ENCODE data around the gene FLNA. TPM values are rescaled to one million over a fixed set of nuclear protein-coding genes. Genes with fewer than 3 reads are reported as not detected.

The FLNA gene
- total RNA-seq, 4 donors from 2014 or later = 462 to 1,045 (median 723) TPM

DNA sequence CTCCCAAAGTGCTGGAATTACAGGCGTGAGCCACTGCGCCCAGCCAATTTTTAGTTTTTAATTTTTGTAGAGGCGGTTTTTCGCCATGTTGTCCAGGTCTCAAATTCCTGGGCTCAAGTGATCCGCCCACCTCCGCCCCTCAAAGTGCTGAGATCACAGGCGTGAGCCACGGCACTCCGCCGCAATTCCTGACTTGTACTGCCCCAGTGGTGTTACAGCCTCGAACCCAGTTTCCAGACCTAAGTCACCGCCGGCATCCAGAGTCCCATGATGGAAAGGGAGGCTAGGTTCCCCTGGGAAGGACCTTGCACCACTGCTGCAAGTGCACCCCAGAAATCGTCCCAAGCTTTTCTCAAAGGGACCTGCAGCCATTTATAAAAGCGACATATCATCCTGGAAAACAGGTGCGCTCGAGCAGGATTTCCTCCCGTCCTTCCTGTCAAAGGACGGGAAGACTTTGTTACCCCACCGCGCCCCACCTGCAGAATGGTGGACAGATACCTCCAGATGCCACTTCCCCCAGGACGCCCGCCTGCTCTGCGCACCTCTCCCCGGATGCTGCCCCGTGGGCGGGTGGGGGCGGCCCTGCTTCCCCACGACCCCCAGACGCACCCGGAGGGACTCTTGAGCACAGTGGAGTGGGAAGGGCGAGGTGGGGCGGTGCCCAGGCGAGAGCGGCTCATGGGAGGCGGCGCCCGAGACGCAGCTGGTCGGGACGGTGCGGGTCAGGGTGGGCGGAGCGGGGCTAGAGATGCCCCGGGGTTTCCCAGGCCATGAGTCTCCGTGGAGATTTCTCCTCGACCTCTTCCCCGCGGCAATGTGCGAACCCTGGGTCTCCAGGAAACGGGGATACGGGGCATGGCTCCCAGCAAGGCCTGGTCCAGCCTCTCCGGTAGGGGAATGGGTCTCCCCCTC lies 22.8 kb upstream of the FLNA start:
- TF ChIP-seq, protein P1, sequence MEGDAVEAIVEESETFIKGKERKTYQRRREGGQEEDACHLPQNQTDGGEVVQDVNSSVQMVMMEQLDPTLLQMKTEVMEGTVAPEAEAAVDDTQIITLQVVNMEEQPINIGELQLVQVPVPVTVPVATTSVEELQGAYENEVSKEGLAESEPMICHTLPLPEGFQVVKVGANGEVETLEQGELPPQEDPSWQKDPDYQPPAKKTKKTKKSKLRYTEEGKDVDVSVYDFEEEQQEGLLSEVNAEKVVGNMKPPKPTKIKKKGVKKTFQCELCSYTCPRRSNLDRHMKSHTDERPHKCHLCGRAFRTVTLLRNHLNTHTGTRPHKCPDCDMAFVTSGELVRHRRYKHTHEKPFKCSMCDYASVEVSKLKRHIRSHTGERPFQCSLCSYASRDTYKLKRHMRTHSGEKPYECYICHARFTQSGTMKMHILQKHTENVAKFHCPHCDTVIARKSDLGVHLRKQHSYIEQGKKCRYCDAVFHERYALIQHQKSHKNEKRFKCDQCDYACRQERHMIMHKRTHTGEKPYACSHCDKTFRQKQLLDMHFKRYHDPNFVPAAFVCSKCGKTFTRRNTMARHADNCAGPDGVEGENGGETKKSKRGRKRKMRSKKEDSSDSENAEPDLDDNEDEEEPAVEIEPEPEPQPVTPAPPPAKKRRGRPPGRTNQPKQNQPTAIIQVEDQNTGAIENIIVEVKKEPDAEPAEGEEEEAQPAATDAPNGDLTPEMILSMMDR (IDR thresholded peaks at IDR 0.05; ENCODE audit: low read depth) = no peak

DNA sequence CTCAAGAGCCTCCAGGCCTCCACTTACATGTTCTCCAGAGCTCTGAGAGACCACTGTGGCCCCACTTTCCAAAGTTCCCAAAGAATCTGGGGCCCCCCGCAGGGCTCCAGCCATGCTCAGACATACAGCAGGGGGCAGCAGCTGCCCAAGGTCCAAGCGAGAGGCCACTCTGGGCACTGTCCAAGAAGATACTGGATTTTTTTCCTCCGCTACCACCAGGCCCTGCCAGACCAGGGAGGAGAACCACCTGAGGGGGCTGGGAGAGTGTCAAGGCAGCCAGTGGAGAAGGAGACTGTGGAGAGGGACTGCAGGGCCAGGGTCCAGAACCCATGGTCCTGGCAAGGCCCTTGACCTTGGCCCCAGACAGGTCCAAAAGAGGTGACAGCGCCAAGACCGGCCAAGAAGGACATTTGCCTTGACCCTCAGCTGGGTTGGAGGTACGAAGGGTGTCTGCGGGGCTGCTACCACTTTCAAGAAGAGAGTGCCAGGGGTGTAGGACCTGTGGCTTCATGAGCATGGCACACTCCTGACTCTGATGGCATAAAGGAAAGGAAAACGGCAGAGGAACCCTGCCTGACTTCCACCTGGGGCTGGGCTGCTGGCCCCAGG lies 10.0 kb upstream of the FLNA start:
- TF ChIP-seq, protein P1 (IDR thresholded peaks at IDR 0.05; ENCODE audit: low read depth) = no peak

DNA sequence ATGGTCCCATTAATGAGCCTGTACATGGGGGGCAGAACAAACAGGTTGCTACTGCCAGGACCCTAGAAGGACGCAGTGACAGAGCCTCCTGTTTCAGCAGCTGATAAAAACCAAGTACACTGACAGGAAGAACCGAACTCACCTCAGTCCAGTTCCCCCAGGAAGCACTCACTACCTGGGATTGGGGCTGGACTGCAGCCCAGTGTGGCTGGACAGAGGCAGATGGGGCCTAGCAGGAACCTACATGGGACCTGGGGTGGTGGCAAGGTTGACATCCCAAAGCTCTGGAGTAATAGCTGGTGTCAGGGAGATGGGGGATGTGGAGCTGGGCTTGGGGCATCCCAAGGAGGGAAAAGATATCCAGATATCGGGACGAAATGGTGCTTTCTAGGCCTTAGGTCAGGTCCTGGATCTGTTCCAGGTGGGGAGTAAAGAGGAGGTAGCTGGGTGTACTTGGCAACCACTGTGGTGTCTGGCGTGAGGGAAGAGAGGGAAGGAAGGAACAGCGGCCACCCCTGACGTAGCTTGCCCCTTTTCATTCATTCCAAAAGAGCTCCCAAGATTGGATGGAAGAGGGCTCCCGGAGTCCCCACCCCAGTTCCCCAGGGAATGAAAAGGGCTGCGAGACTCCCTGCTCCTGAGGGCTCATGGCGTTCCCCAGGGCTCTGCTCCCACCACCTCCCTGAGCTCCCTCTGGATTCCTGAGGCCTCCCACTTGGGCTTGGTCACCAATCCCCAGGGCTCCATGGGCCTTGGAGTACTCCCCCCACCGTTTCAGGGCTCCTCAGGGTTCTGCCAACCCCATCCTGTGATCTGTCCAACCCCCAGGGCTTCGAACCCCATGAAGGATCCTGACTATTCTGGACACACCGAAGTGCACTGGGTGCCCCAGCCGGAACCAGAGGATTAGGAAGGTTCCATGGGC lies 9.2 kb upstream of the FLNA start:
- TF ChIP-seq, protein P1 (IDR thresholded peaks at IDR 0.05; ENCODE audit: low read depth) = no peak

DNA sequence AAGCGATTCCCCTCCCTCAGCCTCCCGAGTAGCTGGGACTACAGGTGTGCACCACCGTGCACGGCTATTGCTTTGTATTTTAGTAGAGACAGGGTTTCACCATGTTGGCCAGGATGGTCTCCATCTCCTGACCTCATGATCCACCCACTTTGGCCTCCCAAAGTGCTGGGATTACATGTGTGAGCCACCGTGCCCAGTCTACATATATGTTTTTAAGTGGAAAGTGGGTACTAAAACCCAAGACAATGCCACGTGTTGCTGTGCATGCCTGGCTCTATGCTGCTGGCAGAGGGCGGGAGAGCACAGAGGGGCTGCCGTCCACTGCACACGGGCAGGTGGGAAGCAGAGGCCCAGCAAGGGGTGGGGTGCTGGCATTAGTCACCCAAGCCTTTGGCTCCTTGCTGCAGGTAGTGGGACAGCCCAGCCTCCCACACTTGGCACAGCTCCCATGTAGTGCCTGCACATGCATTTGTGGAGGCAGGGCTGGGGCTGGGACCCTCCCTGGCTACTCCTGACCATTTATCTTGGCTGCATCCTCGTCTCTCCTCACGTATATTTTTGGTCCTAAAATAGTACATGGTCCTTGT lies 8.1 kb upstream of the FLNA start:
- TF ChIP-seq, protein P1 (IDR thresholded peaks at IDR 0.05; ENCODE audit: low read depth) = no peak

DNA sequence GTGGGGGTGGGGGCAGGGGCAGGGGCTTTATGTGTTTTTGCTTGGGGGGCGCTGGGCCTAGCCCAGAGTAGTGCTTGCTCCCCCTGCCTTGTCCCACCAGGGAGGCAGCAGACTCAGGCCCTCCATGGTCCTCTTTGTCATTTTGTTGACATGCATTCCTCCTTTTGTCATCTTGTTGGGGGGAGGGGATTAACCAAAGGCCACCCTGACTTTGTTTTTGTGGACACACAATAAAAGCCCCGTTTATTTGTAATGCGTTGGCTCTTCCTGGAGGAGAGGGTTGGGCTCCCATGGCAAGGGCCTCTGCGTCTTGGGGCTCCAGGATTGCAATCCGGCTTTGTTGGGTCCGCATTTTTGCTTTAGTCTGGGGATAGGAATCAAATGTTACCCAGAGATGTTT lies 6.8 kb upstream of the FLNA start:
- TF ChIP-seq, protein P1 (IDR thresholded peaks at IDR 0.05; ENCODE audit: low read depth) = no peak

DNA sequence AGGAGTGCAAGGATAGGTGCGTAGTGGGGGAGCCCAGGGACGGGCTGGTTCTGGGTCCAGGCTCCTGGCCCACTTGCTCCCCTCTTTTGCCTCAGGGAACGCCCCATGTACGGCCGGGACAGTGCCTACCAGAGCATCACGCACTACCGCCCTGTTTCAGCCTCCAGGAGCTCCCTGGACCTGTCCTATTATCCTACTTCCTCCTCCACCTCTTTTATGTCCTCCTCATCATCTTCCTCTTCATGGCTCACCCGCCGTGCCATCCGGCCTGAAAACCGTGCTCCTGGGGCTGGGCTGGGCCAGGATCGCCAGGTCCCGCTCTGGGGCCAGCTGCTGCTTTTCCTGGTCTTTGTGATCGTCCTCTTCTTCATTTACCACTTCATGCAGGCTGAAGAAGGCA lies 6.4 kb upstream of the FLNA start:
- TF ChIP-seq, protein P1 (IDR thresholded peaks at IDR 0.05; ENCODE audit: low read depth) = no peak

Data from subcutaneous adipose tissue (tissue), 4 donors.